Motor neuron (in vitro differentiated cells): ENCODE measurements around the gene CCNQ. TPM values are rescaled to one million over a fixed set of nuclear protein-coding genes. Genes with fewer than 3 reads are reported as not detected.

Experiments
- ATAC-seq, 8 experiments: fragments of 200-7000 bp; cut with Tn5 transposase; replicated peaks in 6 of 8; 2 replicates each; pipeline ENCODE4 v1.8.0; 2021; ENCODE audit warnings: mild to moderate bottlenecking in 8 of 8, moderate library complexity in 8 of 8
- H3K27ac ChIP-seq, 2 donors: fragments of 250-450 bp; sonication (Bioruptor Pico); 2 replicates each; pipeline ENCODE4 v1.9.0; 2021; ENCODE audit warnings: antibody characterized with exemption in 2 of 2, mild to moderate bottlenecking in 2 of 2, moderate library complexity in 1 of 2
- H3K4me1 ChIP-seq, 2 donors: fragments of 250-450 bp; sonication (Bioruptor Pico); replicated peaks in 1 of 2; 2 replicates each; pipeline ENCODE4 v1.6.1; 2021; ENCODE audit warnings: antibody characterized with exemption in 2 of 2, mild to moderate bottlenecking in 2 of 2, moderate library complexity in 1 of 2
- H3K4me3 ChIP-seq, 5 donors: fragments of 250-450 bp; sonication (Bioruptor Pico); 2 replicates each; pipeline ENCODE4 v1.9.0; 2021; ENCODE audit warnings: antibody characterized with exemption in 5 of 5, mild to moderate bottlenecking in 5 of 5, moderate library complexity in 4 of 5
- WGBS, 10 experiments: fragments of 450-650 bp; shearing (Covaris generic); methylation state at CpG; one replicate each; pipeline ENCODE4 v1.0.0; 2022; 5-methylcytosine and 5-hydroxymethylcytosine counted together
- in situ Hi-C, 9 experiments: fragments of 400-800 bp; cut with MboI; loops; one replicate each; pipeline ENCODE4 v1.15.0; 2021; ENCODE audit warnings: low sequenced_read_pairs in 9 of 9, low pct_unique_long_range_greater_than_20kb in 2 of 9; ENCODE audit not compliant: unreplicated experiment in 9 of 9
- total RNA-seq, 8 experiments: library from RNA; unstranded; fragments of 300-600 nt; gene quantifications; 2 replicates each; pipeline versions ENCODE4 v1.2.3 to v1.2.4, GENCODE V29; 2022

CCNQ gene
- total RNA-seq, 8 experiments from 2014 or later = 11.2 to 18.8 (median 14.6) TPM

DNA sequence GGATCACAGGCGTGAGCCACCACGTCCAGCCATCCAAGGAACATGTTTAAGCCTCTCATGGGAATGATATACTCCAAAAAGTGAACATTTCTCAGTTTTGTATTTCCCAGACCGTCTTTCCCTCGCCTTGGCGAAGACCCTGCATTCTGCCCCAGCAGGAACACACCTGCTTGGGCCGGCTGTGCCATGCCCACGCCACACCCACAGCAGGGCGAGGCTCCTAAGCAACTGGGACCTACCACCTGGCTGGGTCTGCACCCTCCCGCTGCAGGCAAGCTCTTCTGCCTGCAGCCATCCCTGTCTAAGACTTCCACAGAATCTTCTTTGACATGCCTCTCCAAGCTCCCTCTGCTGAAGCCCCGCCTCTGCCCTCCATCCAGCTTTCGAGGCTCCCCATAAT is 3.6 kb downstream of the CCNQ start:
- 0 to 92% (median 56%) methylated on average over 1 to 8 of the region's 11 CpGs; no CpG with 5 or more reads in 7 of the 10 experiments for WGBS, 10 experiments
- no peak overlapping the region for H3K27ac ChIP-seq
- H3K4me3 ChIP-seq = no peak overlapping the region
- ATAC-seq = no peak
- in situ Hi-C loops = no loop called here
- peaks cover 2 to 6% of the 10 kb centered on the region in 2 donors for H3K4me1 ChIP-seq

DNA sequence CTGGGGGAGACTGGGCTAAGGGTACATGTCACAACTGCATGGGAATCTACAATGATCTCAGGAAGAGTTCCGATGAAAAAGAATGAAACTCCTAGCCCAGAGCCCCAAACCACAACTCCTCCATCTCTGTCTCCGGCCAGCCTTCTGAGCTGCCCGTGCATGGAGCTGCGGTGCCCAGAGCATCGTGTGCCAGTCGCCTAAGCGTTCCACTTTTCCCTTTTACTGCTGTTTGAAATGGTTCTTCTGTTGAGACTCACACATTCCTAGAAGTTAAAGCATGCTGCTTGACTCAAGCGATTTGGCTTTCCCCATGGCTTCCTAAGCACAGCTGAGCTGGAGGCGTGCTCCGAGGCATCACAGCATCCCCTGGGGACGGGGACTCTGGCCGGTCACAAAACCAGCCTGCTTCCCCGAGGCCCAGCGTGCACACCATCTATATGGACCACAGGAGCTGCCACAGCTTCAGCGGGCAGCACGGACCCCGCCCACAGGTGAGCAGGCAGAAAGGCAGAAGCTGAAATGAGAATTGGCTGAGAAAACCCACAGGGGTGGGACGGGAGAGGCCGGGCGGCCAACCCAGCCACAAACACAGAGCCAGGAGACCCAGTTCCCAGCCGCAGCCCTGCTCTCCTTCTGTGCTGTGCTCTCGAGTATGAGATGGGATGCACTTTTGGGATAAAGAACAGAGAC is 5.0 kb downstream of the CCNQ start:
- ATAC-seq = no peak
- in situ Hi-C loops = no loop called here
- Histone ChIP-seq H3K4me3 (no peak overlapping the region), H3K4me1 (peaks cover 0 to 5% of the 10 kb centered on the region in 2 donors), H3K27ac (no peak overlapping the region)
- 66% methylated on average over 6 of the region's 22 CpGs; no CpG with 5 or more reads in 9 of the 10 experiments for WGBS, 10 experiments

DNA sequence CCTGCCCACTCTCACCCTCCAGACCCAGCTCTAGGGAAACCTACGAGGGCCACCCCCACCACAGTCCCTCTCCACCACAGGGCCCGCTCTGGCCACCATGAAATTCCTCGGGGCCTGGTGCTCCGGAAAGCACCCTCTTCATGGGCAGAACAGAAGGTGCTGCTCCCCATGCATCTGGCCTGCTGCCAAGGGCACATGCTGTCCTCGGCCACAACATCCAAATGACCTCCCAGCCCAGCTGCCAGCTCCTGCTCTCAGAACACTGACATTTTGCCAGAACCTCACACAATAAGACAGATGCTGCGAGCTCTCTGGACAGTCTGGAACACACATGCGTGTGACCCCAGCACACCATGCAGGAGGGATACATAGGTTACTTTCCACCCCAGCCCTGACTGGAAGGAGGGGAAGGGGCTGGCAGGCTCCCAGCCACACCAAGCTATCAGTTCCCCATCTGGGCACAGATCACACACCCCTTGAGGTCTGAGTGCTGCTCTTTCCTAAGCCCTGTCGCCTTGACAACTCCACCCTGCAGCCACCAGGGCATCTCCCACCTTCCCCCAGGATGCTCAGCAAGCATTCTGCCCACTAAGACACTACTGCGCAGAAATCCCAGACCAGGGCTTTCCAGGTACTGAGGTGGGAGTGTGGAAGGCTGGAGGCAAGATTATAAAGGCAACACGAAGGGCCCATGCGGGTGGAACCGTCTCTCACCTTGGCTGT is 5.8 kb downstream of the CCNQ start:
- H3K27ac ChIP-seq = no peak overlapping the region
- no peak for ATAC-seq
- WGBS, 10 experiments = 56 to 82% methylated on average over 3 to 4 of the region's 12 CpGs; no CpG with 5 or more reads in 8 of the 10 experiments
- peaks cover 0 to 4% of the 10 kb centered on the region in 2 donors for H3K4me1 ChIP-seq
- in situ Hi-C loops = no loop called here
- H3K4me3 ChIP-seq = no peak overlapping the region

DNA sequence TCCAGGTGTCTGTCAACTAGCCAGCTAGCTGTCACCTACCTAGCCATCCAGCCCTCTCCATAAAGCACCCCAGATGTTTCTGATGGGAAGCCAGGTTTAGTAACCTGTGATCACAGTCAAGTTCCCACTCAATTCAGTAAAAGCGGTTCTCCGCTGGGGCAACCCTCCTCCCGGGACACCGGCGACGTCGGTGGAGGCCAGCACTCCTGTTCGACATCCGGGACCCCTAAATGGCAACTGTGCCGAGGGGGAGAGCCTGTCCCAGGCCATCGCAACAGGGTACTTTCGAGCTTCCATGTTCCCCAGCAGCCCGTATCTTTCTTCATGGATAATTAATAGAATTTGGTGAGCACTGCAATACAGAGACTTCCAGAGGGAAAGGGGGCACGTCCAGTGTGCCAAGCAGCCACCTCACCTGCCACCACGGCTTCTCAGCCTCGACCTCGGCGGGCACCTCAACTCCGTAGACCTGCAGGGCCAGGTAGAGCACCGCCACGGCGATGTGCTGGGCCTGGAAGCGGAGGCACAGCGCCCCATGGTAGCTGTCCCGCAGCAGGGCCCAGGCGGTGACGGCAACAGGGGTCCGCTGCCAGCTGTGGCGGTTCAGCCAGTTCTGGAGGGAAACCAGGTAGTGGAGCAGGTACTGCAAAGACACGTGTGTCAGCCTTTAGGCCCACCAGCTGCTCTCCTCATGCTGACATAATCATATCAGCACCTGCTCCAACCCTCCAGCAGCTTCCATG is 6.7 kb downstream of the CCNQ start:
- H3K4me3 ChIP-seq = no peak overlapping the region
- no peak for ATAC-seq
- 70% methylated on average over 15 of the region's 30 CpGs; no CpG with 5 or more reads in 9 of the 10 experiments for WGBS, 10 experiments

DNA sequence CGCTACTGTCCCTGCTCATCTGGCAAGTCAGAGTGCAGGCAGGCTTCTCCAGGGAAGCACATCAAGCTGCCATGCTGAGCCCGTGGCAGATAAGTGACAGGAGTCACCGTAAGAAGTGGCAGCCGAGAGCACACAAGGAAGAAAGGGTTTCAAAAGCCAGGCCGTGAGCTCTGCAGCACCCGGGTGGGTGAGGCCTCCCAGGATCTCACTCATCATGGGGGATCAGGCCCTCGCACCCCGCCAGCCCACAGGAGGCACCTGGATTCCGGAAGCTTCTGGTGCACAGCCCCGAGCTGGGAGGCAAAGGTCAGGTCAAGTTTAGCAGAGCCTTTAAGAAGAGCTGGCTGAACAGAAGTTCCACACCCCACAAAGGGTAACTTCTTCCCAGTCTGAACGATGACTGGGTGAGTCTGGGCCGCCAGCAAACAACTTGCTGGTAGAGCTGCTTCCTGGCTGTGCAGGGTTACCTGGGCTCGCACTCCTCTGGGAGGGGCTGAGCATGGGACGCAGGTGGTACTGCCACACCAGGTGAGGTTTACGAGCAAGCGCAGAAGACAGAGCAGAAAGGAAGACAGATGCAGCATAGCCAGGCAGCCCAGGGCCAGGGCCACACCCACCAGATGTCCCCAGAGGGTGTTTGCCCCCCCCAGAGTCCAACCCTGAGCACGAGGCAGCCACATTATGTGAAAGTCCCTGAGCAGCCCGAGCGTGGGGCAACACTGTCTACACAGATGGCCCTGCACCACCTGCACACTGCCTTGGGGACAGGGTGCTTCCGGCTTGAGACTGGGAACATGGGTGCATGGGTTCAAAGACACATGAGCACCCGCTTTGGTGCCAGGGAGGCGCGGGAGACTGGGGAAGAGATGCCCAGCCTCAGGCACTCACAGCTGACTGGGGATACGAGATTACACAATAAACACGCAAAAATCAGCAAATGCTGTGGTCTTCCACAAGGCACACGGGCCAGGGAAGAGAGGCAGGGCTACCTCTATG is 7.7 kb downstream of the CCNQ start:
- WGBS, 10 experiments = 45 to 80% methylated on average over 1 to 7 of the region's 26 CpGs; no CpG with 5 or more reads in 8 of the 10 experiments
- no peak overlapping the region for H3K27ac ChIP-seq
- ATAC-seq = peak in 2 of 8 experiments; percentile 31 to 72
- H3K4me1 ChIP-seq = no peaks in the 10 kb centered on the region
- in situ Hi-C loops = no loop called here
- H3K4me3 ChIP-seq = no peak overlapping the region

More for the DNA sequence above, 6.7 kb downstream of the CCNQ start:
- H3K27ac ChIP-seq = no peak overlapping the region
- in situ Hi-C loops = no loop called here
- no peaks in the 10 kb centered on the region for H3K4me1 ChIP-seq

DNA sequence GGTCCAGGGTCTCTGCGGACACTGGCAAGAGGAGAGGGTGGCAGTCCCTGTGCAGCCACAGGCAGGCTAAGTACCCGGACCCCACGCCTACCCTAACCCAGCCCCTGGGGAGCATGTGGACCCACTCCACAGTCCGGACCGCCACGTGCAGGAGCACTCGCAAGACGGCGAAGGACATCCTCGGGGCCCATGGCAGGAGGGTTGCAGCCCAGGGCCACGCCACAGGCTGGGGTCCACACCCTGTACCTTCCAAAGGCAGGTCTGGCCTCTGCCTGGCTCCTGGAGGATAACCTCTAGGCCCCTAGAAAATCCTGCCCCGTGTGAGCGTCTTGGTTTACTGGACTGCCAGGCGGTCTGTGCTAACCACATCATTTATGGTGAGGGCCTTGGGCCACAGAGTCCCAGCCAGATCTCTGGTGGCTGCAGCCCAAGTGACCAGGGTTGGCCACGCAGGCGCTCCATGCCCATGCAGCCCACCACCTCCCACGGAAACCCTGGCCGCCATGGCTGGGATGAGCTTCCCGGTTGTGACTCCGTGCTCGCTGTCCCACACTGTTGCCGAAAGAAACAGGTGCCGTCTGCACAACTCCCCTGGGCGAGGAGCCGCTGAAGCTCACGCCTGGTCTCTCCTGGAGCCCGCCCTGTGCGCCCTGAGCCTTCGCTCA is 10.0 kb downstream of the CCNQ start:
- Histone ChIP-seq H3K27ac (no peak overlapping the region), H3K4me1 (no peaks in the 10 kb centered on the region), H3K4me3 (no peak overlapping the region)
- no peak for ATAC-seq
- in situ Hi-C loops = no loop called here
- 100% methylated on average over 1 of the region's 29 CpGs; no CpG with 5 or more reads in 9 of the 10 experiments for WGBS, 10 experiments

DNA sequence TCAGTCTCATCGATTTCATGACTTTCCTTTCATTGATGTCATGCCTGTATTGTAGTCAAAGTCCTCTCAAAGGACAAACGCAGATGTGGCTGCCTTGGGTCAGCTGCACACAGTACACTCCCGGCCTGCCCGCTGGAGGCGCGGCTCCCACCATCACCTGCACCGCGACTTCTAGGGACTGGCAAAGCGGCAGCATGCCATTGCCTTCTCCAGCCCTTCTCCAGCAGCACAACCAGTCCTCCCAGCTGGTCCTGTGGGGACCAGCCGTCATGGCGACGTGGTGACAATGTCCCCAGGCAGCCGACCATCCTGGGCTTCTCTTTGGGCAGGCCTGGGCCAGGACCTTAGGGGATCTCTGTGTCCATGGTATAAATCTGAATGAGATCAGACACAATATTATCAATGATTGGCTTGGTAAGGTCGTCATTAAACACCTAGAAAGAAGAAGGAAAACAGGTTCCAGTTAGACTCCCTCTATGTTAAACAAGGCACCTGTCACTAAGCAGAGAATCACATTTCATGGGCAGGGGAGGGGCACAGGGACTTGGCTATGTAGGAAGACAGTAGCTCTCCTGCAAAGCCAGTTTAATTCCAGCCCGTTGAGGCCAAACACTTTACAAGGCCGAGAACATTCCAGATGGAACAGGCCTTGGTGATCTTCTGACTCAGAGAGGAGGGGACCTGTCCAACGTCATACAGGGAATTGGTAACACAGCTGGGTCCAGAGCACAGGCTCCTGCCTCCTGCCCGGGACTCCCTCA is 10.7 kb downstream of the CCNQ start:
- peaks cover 4 to 6% of the 10 kb centered on the region in 2 donors for H3K4me1 ChIP-seq
- WGBS, 10 experiments = 28 to 80% methylated on average over 1 to 3 of the region's 18 CpGs; no CpG with 5 or more reads in 8 of the 10 experiments
- in situ Hi-C loops = no loop called here
- no peak overlapping the region for H3K4me3 ChIP-seq
- H3K27ac ChIP-seq = no peak overlapping the region
- ATAC-seq = no peak

DNA sequence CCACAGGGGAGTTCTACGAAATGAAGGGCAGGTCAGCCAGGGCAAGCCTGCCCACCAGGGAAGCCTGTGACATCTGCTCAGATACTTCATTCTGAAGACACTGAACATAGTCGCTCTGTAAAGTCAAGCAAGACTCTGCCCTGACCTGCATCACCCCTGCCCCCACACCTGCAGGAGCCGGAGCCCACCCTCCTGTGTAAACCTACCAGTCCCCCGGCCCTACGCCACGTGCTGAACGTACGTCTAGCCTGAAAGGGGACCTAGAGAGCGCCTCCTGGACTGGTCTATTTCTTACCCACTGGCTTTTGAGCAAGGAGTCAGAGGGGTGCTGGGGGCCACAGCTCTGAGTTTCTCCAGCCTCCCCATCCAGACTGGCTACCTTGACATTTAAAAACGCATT is 11.6 kb downstream of the CCNQ start:
- 37 to 80% methylated on average over 1 to 2 of the region's 10 CpGs; no CpG with 5 or more reads in 8 of the 10 experiments for WGBS, 10 experiments
- ATAC-seq = no peak

DNA sequence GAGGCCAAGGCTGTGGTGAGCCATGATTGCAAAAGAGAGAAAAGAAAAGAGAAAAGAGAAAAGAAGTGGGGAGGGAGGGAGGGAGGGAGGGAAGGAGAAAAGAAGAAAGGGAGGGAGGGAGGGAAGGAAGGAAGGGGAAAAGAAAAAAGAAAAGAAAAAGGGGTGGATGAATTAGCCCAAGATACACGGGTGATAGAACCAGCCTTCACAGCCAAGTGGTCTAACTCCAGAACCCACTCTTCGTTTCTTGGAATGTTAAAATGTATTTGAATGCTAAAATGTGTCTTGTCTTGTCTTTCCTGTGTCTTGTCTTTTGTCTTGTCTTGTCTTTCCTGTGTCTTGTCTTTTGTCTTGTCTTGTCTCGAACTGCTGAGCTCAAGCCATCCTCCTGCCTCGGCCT is 13.1 kb downstream of the CCNQ start:
- no peak overlapping the region for H3K4me3 ChIP-seq
- no peak for ATAC-seq
- peaks cover 9 to 14% of the 10 kb centered on the region in 2 donors for H3K4me1 ChIP-seq
- WGBS, 10 experiments = 27 to 100% (median 77%) methylated on average over 1 to 4 of the region's 4 CpGs; no CpG with 5 or more reads in 6 of the 10 experiments
- in situ Hi-C loops = no loop called here
- no peak overlapping the region for H3K27ac ChIP-seq

More for the DNA sequence above, 11.6 kb downstream of the CCNQ start:
- H3K4me1 ChIP-seq = peaks cover 9 to 14% of the 10 kb centered on the region in 2 donors
- H3K4me3 ChIP-seq = no peak overlapping the region
- in situ Hi-C loops = no loop called here
- H3K27ac ChIP-seq = no peak overlapping the region

DNA sequence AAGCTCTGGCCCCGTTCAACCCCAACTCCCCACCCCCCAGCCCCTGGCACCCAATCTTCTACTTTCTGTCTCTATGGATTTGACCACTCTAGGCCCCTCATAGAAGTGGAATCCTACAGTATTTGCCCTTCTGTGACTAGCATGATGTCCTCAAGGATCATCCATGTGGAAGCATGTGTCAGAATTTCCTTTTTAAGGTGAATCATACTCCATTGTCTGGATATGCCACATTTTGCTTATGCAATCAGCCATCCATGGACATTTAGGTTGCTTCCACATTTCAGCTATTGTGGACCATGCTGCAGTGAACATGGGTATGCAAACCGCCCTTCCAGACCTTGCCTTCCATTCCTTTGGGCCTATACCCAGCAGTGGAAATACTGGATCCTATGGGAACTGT is 15.5 kb downstream of the CCNQ start:
- Histone ChIP-seq H3K4me3 (no peak overlapping the region), H3K4me1 (peaks cover 14 to 17% of the 10 kb centered on the region in 2 donors), H3K27ac (no peak overlapping the region)
- peak in 3 of 8 experiments; percentile 3 to 22 (median 10) for ATAC-seq
- in situ Hi-C loops = no loop called here
- WGBS, 10 experiments = 86 to 100% methylated on average over 1 of the region's 2 CpGs; no CpG with 5 or more reads in 8 of the 10 experiments

DNA sequence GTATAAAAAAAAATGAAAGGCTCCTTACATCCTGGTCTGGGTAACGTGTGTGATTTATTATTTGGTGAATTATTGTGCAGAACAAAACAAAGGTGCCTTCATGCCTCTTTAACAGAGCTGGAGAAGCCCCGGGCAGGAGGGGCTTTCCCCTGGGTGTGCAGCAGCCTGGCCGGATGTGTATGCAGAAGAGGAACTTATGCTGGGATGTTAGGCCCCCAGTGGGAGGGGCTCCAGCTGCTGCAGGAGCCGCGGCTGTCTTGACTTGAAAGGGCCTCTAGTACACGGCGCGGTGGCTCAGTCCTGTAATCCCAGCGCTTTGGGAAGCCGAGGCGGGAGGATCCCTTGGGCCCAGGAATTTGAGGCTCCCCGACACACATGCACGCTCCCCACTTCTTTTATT is 16.0 kb downstream of the CCNQ start:
- in situ Hi-C loops = no loop called here
- WGBS, 10 experiments = 0 to 23% (median 20%) methylated on average over 1 to 6 of the region's 13 CpGs; no CpG with 5 or more reads in 7 of the 10 experiments
- Histone ChIP-seq H3K27ac (no peak overlapping the region), H3K4me1 (peaks cover 14 to 22% of the 10 kb centered on the region in 2 donors), H3K4me3 (no peak overlapping the region)
- ATAC-seq = peak in 7 of 8 experiments; percentile 75 to 96 (median 86)
